ENCODE measurements around the gene GJA8. TPM values are rescaled to one million over a fixed set of nuclear protein-coding genes. Genes with fewer than 3 reads are reported as not detected.

Gene GJA8
- total RNA-seq, 1 experiment from 2014 or later = not detected

DNA sequence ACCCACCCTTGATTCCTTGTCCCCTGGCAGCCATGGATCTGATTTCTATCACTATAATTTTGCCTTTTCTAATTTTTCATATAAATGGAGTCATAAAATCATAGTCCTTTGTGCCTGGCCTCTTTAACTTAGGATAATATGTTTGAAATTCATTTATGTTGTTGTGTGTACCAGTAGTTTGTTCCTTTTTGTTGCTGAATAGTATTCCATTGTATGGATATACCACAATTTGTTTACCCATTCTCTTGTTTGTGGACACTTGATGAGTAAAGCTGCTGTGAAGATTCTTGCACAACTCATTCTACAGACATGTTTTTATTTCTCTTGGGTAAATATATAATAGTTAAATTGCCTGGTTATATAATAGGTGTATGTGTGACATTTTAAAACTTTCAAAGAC lies 22.7 kb upstream of the GJA8 start:
- Mint-ChIP-seq H3K27ac (ENCODE audit: unreplicated experiment) (no peak overlapping the region), H3K4me3 (ENCODE audit: low read depth, unreplicated experiment) (no peak overlapping the region), H3K27me3 (ENCODE audit: unreplicated experiment) (no peaks in the 10 kb centered on the region), H3K9me3 (ENCODE audit: low read depth, unreplicated experiment) (no peaks in the 10 kb centered on the region), H3K36me3 (ENCODE audit: insufficient read depth, unreplicated experiment) (no peaks in the 10 kb centered on the region), H3K4me1 (ENCODE audit: low read depth, unreplicated experiment) (no peaks in the 10 kb centered on the region)
- CTCF ChIA-PET = no interaction called here
- DNase-seq = no peak
- TF ChIP-seq, protein P1, sequence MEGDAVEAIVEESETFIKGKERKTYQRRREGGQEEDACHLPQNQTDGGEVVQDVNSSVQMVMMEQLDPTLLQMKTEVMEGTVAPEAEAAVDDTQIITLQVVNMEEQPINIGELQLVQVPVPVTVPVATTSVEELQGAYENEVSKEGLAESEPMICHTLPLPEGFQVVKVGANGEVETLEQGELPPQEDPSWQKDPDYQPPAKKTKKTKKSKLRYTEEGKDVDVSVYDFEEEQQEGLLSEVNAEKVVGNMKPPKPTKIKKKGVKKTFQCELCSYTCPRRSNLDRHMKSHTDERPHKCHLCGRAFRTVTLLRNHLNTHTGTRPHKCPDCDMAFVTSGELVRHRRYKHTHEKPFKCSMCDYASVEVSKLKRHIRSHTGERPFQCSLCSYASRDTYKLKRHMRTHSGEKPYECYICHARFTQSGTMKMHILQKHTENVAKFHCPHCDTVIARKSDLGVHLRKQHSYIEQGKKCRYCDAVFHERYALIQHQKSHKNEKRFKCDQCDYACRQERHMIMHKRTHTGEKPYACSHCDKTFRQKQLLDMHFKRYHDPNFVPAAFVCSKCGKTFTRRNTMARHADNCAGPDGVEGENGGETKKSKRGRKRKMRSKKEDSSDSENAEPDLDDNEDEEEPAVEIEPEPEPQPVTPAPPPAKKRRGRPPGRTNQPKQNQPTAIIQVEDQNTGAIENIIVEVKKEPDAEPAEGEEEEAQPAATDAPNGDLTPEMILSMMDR (IDR thresholded peaks at IDR 0.05; ENCODE audit: unreplicated experiment) = no peak
- no TSS peak for BruUV-seq (replicated peaks)
- intact Hi-C loops (cut with micrococcal nuclease; ENCODE audit: unreplicated experiment) = no loop called here

GRCh38 chr1:147882535-147882934 lies 20.1 kb upstream of the GJA8 start:
- H3K9me3 Mint-ChIP-seq (ENCODE audit: low read depth, unreplicated experiment) = no peaks in the 10 kb centered on the region
- no TSS peak for BruUV-seq (replicated peaks)
- no peaks in the 10 kb centered on the region for H3K36me3 Mint-ChIP-seq (ENCODE audit: insufficient read depth, unreplicated experiment)
- H3K27ac Mint-ChIP-seq (ENCODE audit: unreplicated experiment) = no peak overlapping the region
- no peak for DNase-seq
- no peaks in the 10 kb centered on the region for H3K4me1 Mint-ChIP-seq (ENCODE audit: low read depth, unreplicated experiment)
- TF ChIP-seq, protein P1 (IDR thresholded peaks at IDR 0.05; ENCODE audit: unreplicated experiment) = no peak
- H3K27me3 Mint-ChIP-seq (ENCODE audit: unreplicated experiment) = no peaks in the 10 kb centered on the region
- intact Hi-C loops (cut with micrococcal nuclease; ENCODE audit: unreplicated experiment) = no loop called here
- no peak overlapping the region for H3K4me3 Mint-ChIP-seq (ENCODE audit: low read depth, unreplicated experiment)
- CTCF ChIA-PET = no interaction called here

DNA sequence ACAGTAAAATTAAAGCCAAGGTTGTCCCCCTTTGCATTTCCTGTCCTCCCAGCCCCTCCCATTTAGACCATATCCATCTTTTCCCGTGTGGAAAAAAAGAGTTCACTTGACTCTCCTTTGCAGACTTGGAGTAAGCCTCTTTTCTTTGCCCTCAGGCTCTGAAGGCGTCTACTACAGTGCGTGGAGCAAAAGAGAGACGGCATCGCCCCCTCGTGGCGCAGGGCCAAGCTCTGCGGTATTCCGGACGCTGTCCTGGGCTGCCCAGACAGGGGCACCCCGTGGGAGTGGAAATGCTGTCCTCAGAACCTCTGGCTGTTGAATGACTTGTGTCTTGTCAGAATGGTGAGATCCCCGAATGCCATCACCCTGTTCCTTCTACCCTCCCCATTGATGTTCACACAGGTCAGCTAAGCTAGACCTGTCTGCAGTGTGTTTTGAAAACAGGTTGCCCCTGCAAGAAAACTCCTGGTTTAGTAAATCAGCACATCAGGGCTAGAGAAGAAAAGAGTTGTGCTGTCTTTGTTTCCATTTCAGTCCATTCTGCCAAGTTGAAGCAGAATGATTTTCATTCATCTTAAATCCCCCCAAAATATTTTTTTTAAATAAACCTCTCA lies 12.3 kb upstream of the GJA8 start:
- peak; percentile 95 for DNase-seq
- H3K4me1 Mint-ChIP-seq (ENCODE audit: low read depth, unreplicated experiment) = peaks cover 14% of the 10 kb centered on the region
- no peaks in the 10 kb centered on the region for H3K9me3 Mint-ChIP-seq (ENCODE audit: low read depth, unreplicated experiment)
- no peaks in the 10 kb centered on the region for H3K36me3 Mint-ChIP-seq (ENCODE audit: insufficient read depth, unreplicated experiment)
- H3K27me3 Mint-ChIP-seq (ENCODE audit: unreplicated experiment) = no peaks in the 10 kb centered on the region
- H3K4me3 Mint-ChIP-seq (ENCODE audit: low read depth, unreplicated experiment) = no peak overlapping the region
- no peak overlapping the region for H3K27ac Mint-ChIP-seq (ENCODE audit: unreplicated experiment)
- TF ChIP-seq, protein P1 (IDR thresholded peaks at IDR 0.05; ENCODE audit: unreplicated experiment) = peak; percentile 93
- CTCF ChIA-PET = interaction anchor here (1.0 to 1.6 kb wide), 4 partner anchors 39 to 398 kb away, joined by 3 to 13 read pairs (median 5); no protein-coding TSS in a partner anchor
- intact Hi-C loops (cut with micrococcal nuclease; ENCODE audit: unreplicated experiment) = loop anchor here (1.0 kb wide), 1 partner anchor 166 kb away; no protein-coding TSS in a partner anchor
- no TSS peak for BruUV-seq (replicated peaks)

DNA sequence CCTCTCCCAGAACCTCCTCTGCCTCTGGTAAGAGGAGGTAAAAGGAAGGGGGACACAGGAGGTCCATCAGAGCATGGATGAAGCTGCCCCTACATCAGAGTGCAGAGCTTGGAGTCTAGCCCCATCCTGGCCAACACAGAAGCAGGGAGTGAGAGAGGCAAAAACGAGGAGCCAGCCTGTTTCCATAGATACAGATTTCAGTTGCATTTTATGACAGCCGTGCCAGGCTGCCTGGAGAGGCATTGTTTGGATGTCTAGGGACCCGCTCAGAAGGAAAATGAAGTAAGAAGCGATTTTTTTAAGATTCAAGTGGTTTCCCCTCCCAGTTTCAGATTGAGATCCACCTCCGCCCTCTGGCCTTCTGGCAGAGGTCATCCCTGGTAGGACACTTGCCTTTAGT lies 11.5 kb upstream of the GJA8 start:
- H3K9me3 Mint-ChIP-seq (ENCODE audit: low read depth, unreplicated experiment) = no peaks in the 10 kb centered on the region
- TF ChIP-seq, protein P1 (IDR thresholded peaks at IDR 0.05; ENCODE audit: unreplicated experiment) = no peak
- BruUV-seq (replicated peaks) = no TSS peak
- peaks cover 14% of the 10 kb centered on the region for H3K4me1 Mint-ChIP-seq (ENCODE audit: low read depth, unreplicated experiment)
- DNase-seq = no peak
- CTCF ChIA-PET = interaction anchor here (1.6 to 2.0 kb wide), 2 partner anchors 174 to 617 kb away, joined by 7 to 12 read pairs; no protein-coding TSS in a partner anchor
- intact Hi-C loops (cut with micrococcal nuclease; ENCODE audit: unreplicated experiment) = no loop called here
- H3K27ac Mint-ChIP-seq (ENCODE audit: unreplicated experiment) = no peak overlapping the region
- H3K36me3 Mint-ChIP-seq (ENCODE audit: insufficient read depth, unreplicated experiment) = no peaks in the 10 kb centered on the region
- no peak overlapping the region for H3K4me3 Mint-ChIP-seq (ENCODE audit: low read depth, unreplicated experiment)
- no peaks in the 10 kb centered on the region for H3K27me3 Mint-ChIP-seq (ENCODE audit: unreplicated experiment)
